ENCODE results near the gene ARPP21. TPM values are rescaled to one million over a fixed set of nuclear protein-coding genes. Genes with fewer than 3 reads are reported as not detected.

ARPP21 gene
- polyA plus RNA-seq, 1 donor (not counting 4 experiments of a cell fraction or from before 2014, with no cell fraction given), result not detected

- TF ChIP-seq EZH2 (IDR thresholded peaks at IDR 0.05; ENCODE audit: low read length), result no peak
- no peak for TF ChIP-seq CTCF (optimal IDR thresholded peaks at IDR 0.05 in 1 of 3, IDR thresholded peaks at IDR 0.05 in 1 of 3, conservative IDR thresholded peaks at IDR 0.05 in 1 of 3; ENCODE audit: extremely low read depth in 1 of 3, insufficient read depth in 2 of 3, low read length in 3 of 3)
- FAIRE-seq, result no peak
- H3K9me3 ChIP-seq (ENCODE audit: control insufficient read depth, low read depth, low read length), result no peaks in the 10 kb centered on the region
- H3K4me2 ChIP-seq (ENCODE audit: control insufficient read depth, extremely low read depth, insufficient read depth, low read depth, low read length), result no peak overlapping the region
- dilution Hi-C loops (cut with MboI; ENCODE audit: extremely low pct_ligation_motif_present, low sequenced_read_pairs), result no loop called here
- H3K27me3 ChIP-seq (ENCODE audit: control insufficient read depth, extremely low read depth, insufficient read depth, low read length), result no peaks in the 10 kb centered on the region
- H3K27ac ChIP-seq (ENCODE audit: control insufficient read depth, insufficient read depth, low read length), result no peak overlapping the region
- DNase-seq (ENCODE audit: low read depth, low spot score), result no peak
- H3K4me1 ChIP-seq (ENCODE audit: control insufficient read depth, extremely low read depth, insufficient read depth, low read length), result no peaks in the 10 kb centered on the region
- H3K4me3 ChIP-seq (ENCODE audit: control insufficient read depth in 2 of 3, extremely low read depth in 1 of 3, insufficient read depth in 2 of 3, low read depth in 1 of 3, low read length in 3 of 3), result no peak overlapping the region
- H3K79me2 ChIP-seq (ENCODE audit: control insufficient read depth, insufficient read depth, low read length), result no peaks in the 10 kb centered on the region
- H3K9ac ChIP-seq (ENCODE audit: control insufficient read depth, extremely low read depth, insufficient read depth, low read length), result no peak overlapping the region
- H4K20me1 ChIP-seq (ENCODE audit: control insufficient read depth, extremely low read depth, insufficient read depth, low read length), result no peaks in the 10 kb centered on the region
- no peaks in the 10 kb centered on the region for H3K36me3 ChIP-seq (ENCODE audit: control insufficient read depth in 2 of 2, extremely low read depth in 1 of 2, insufficient read depth in 2 of 2, low read length in 2 of 2)
- H3K9me1 ChIP-seq (ENCODE audit: control insufficient read depth, extremely low read depth, insufficient read depth, low read length), result no peaks in the 10 kb centered on the region
- H2AFZ ChIP-seq (ENCODE audit: control insufficient read depth, low read length), result no peak overlapping the region
Observed at GRCh38 chr3:35624698-35625097, 14.6 kb upstream of the ARPP21 start.

- no peak for TF ChIP-seq EZH2 (IDR thresholded peaks at IDR 0.05; ENCODE audit: low read length)
- no peak for TF ChIP-seq CTCF (optimal IDR thresholded peaks at IDR 0.05 in 1 of 3, IDR thresholded peaks at IDR 0.05 in 1 of 3, conservative IDR thresholded peaks at IDR 0.05 in 1 of 3; ENCODE audit: extremely low read depth in 1 of 3, insufficient read depth in 2 of 3, low read length in 3 of 3)
- no peaks in the 10 kb centered on the region for H4K20me1 ChIP-seq (ENCODE audit: control insufficient read depth, extremely low read depth, insufficient read depth, low read length)
- no peak overlapping the region for H2AFZ ChIP-seq (ENCODE audit: control insufficient read depth, low read length)
- H3K36me3 ChIP-seq (ENCODE audit: control insufficient read depth in 2 of 2, extremely low read depth in 1 of 2, insufficient read depth in 2 of 2, low read length in 2 of 2), result no peaks in the 10 kb centered on the region
- no peak overlapping the region for H3K9ac ChIP-seq (ENCODE audit: control insufficient read depth, extremely low read depth, insufficient read depth, low read length)
- dilution Hi-C loops (cut with MboI; ENCODE audit: extremely low pct_ligation_motif_present, low sequenced_read_pairs), result no loop called here
- DNase-seq (ENCODE audit: low read depth, low spot score) (no peak), FAIRE-seq (no peak)
- no peak overlapping the region for H3K4me3 ChIP-seq (ENCODE audit: control insufficient read depth in 2 of 3, extremely low read depth in 1 of 3, insufficient read depth in 2 of 3, low read depth in 1 of 3, low read length in 3 of 3)
- no peaks in the 10 kb centered on the region for H3K4me1 ChIP-seq (ENCODE audit: control insufficient read depth, extremely low read depth, insufficient read depth, low read length)
- H3K9me3 ChIP-seq (ENCODE audit: control insufficient read depth, low read depth, low read length), result no peaks in the 10 kb centered on the region
- peaks cover under 1% of the 10 kb centered on the region for H3K27me3 ChIP-seq (ENCODE audit: control insufficient read depth, extremely low read depth, insufficient read depth, low read length)
- no peak overlapping the region for H3K27ac ChIP-seq (ENCODE audit: control insufficient read depth, insufficient read depth, low read length)
- H3K4me2 ChIP-seq (ENCODE audit: control insufficient read depth, extremely low read depth, insufficient read depth, low read depth, low read length), result no peak overlapping the region
- H3K9me1 ChIP-seq (ENCODE audit: control insufficient read depth, extremely low read depth, insufficient read depth, low read length), result no peaks in the 10 kb centered on the region
- no peaks in the 10 kb centered on the region for H3K79me2 ChIP-seq (ENCODE audit: control insufficient read depth, insufficient read depth, low read length)
Observed at GRCh38 chr3:35633332-35634124, 5.8 kb upstream of the ARPP21 start.
